ENCODE results near the gene FN1. TPM values are rescaled to one million over a fixed set of nuclear protein-coding genes. Genes with fewer than 3 reads are reported as not detected.

The FN1 gene
- total RNA-seq, 1 experiment from 2014 or later: 102 TPM

GRCh38 chr2:215320679-215321078 lies 115.2 kb downstream of the FN1 start:
- H3K4me3 Mint-ChIP-seq: no peak overlapping the region
- no peak for ATAC-seq
- POLR2A ChIA-PET: interaction anchor here (1.3 kb wide), 1 partner anchor 9 kb away, joined by 3 read pairs; the partner anchor contains the start of gene ATIC
- CTCF ChIA-PET: no interaction called here
- no peaks in the 10 kb centered on the region for H3K27me3 Mint-ChIP-seq (ENCODE audit: low read depth)
- H3K27ac Mint-ChIP-seq: no peak overlapping the region
- DNase-seq (ENCODE audit: low spot score): no peak
- peaks cover 6% of the 10 kb centered on the region for H3K9me3 Mint-ChIP-seq
- peaks cover 84% of the 10 kb centered on the region for H3K36me3 Mint-ChIP-seq
- peaks cover 17% of the 10 kb centered on the region for H3K4me1 Mint-ChIP-seq
- TF ChIP-seq OVOL2 (CRISPR knock-in tag; IDR thresholded peaks at IDR 0.05; ENCODE audit: borderline replicate concordance) (no peak), PRDM15 (CRISPR knock-in tag; IDR thresholded peaks at IDR 0.05) (no peak), PRRX2 (CRISPR knock-in tag; IDR thresholded peaks at IDR 0.05) (no peak), RORB (CRISPR knock-in tag; IDR thresholded peaks at IDR 0.05) (no peak), STAT6 (CRISPR knock-in tag; conservative IDR thresholded peaks at IDR 0.05; ENCODE audit: low read depth) (no peak), MYBL2 (CRISPR knock-in tag; IDR thresholded peaks at IDR 0.05) (no peak), AFF4 (CRISPR knock-in tag; IDR thresholded peaks at IDR 0.05; ENCODE audit: borderline replicate concordance) (no peak), GTF2I (CRISPR knock-in tag; conservative IDR thresholded peaks at IDR 0.05) (no peak), ERG (CRISPR knock-in tag; IDR thresholded peaks at IDR 0.05) (no peak), ZSCAN18 (CRISPR knock-in tag; IDR thresholded peaks at IDR 0.05) (no peak), USF1 (CRISPR knock-in tag; IDR thresholded peaks at IDR 0.05) (no peak)

Data from WTC11 (cell line).